T-helper 2 cell (primary cell): ENCODE measurements around the gene CPNE4.
"Not testable (repeated sequence)": the region's sequence is repeated elsewhere in the genome, so short reads cannot be mapped to it uniquely, and the experiment has no call there.

Experiments used
- DNase-seq, 5 experiments: peaks; one replicate each; pipeline versions ENCODE4 v3.0.0 to v3.0.0-alpha.2; 2012 to 2022
- total RNA-seq, 2 donors: gene quantifications; one replicate each; lab custom pipeline; 2026; lab: John Stamatoyannopoulos, UW

The CPNE4 gene
- 0 reads per million in 2 donors for total RNA-seq

GRCh38 chr3:132034486-132035464, at the start of gene CPNE4:
Gene CPNE4 (minus strand): TSS chr3:132035014.
- peak in 4 of 5 experiments; percentile 13 to 72 (median 46) for DNase-seq

GRCh38 chr3:132083583-132084279, 48.9 kb upstream of the CPNE4 start:
- no peak for DNase-seq

- DNase-seq: no peak
Measured at GRCh38 chr3:132083159-132083558, 48.3 kb upstream of the CPNE4 start.

- no peak for DNase-seq
Measured at GRCh38 chr3:132079147-132079546, 44.3 kb upstream of the CPNE4 start.

- DNase-seq: no peak
Measured at GRCh38 chr3:132073771-132074170, 39.0 kb upstream of the CPNE4 start.

GRCh38 chr3:132071043-132071442, 36.2 kb upstream of the CPNE4 start:
- DNase-seq: no peak

- DNase-seq: no peak
Measured at GRCh38 chr3:132064114-132064513, 29.3 kb upstream of the CPNE4 start.

- DNase-seq: no peak
Measured at GRCh38 chr3:132062535-132062934, 27.7 kb upstream of the CPNE4 start.

GRCh38 chr3:132055872-132056271, 21.1 kb upstream of the CPNE4 start:
- DNase-seq: no peak

- DNase-seq: no peak
Measured at GRCh38 chr3:132047209-132047608, 12.4 kb upstream of the CPNE4 start.

GRCh38 chr3:132044874-132045273, 10.1 kb upstream of the CPNE4 start:
- not testable (repeated sequence) for DNase-seq

- no peak for DNase-seq
Measured at GRCh38 chr3:132042681-132043080, 7.9 kb upstream of the CPNE4 start.

GRCh38 chr3:132038198-132038825, 3.5 kb upstream of the CPNE4 start:
- no peak for DNase-seq

GRCh38 chr3:132037581-132037980, 2.8 kb upstream of the CPNE4 start:
- DNase-seq: no peak

- DNase-seq: no peak
Measured at GRCh38 chr3:132037056-132037455, 2.2 kb upstream of the CPNE4 start.

- no peak for DNase-seq
Measured at GRCh38 chr3:132034097-132034485, 723 bp downstream of the CPNE4 start.

- no peak for DNase-seq
Measured at GRCh38 chr3:132033471-132033870, 1.3 kb downstream of the CPNE4 start.

- DNase-seq: no peak
Measured at GRCh38 chr3:132032959-132033358, 1.9 kb downstream of the CPNE4 start.

- peak in 4 of 5 experiments; percentile 12 to 55 (median 34) for DNase-seq
Measured at GRCh38 chr3:132029182-132029902, 5.5 kb downstream of the CPNE4 start.

- DNase-seq: no peak
Measured at GRCh38 chr3:132022914-132023313, 11.9 kb downstream of the CPNE4 start.

GRCh38 chr3:132020058-132020457, 14.8 kb downstream of the CPNE4 start:
- DNase-seq: no peak

GRCh38 chr3:132017137-132017536, 17.7 kb downstream of the CPNE4 start:
- DNase-seq: no peak
